ENCODE data around the gene PRR23C. TPM values are rescaled to one million over a fixed set of nuclear protein-coding genes. Genes with fewer than 3 reads are reported as not detected.
"Not testable (repeated sequence)": the region's sequence is repeated elsewhere in the genome, so short reads cannot be mapped to it uniquely, and the experiment has no call there.

PRR23C gene
- total and polyA plus RNA-seq, 8 donors = 0.06 to 0.07 (median 0.06) TPM; not detected in 3

GRCh38 chr3:139037478-139037877, 7.2 kb downstream of the PRR23C start:
- H3K9me3 ChIP-seq = no peaks in the 10 kb centered on the region
- no peak overlapping the region for H3K27ac ChIP-seq
- no peaks in the 10 kb centered on the region for H3K4me1 ChIP-seq
- no peaks in the 10 kb centered on the region for H3K27me3 ChIP-seq
- H3K4me3 ChIP-seq = no peak overlapping the region
- intact Hi-C loops (cut with DNase I) = no loop called here
- no peaks in the 10 kb centered on the region for H3K36me3 ChIP-seq
- ATAC-seq (no peak), DNase-seq (no peak)
- no peak for TF ChIP-seq CTCF (IDR thresholded peaks at IDR 0.05)

GRCh38 chr3:139032326-139033002, 12.2 kb downstream of the PRR23C start:
- Histone ChIP-seq H3K27ac (no peak overlapping the region), H3K36me3 (no peaks in the 10 kb centered on the region), H3K4me3 (no peak overlapping the region), H3K4me1 (no peaks in the 10 kb centered on the region), H3K9me3 (peaks cover 0 to 26% of the 10 kb centered on the region in 2 donors), H3K27me3 (no peaks in the 10 kb centered on the region)
- no peak for TF ChIP-seq CTCF (IDR thresholded peaks at IDR 0.05)
- DNase-seq (no peak), ATAC-seq (no peak)
- intact Hi-C loops (cut with DNase I) = no loop called here

- H3K27me3 ChIP-seq; H3K4me1 ChIP-seq; ATAC-seq; H3K27ac ChIP-seq; H3K36me3 ChIP-seq; DNase-seq; H3K4me3 ChIP-seq; intact Hi-C loops (cut with DNase I): not testable (repeated sequence)
- H3K9me3 ChIP-seq = peaks cover 0 to 26% of the 10 kb centered on the region in 2 donors
Observed at GRCh38 chr3:139030576-139030975, 14.1 kb downstream of the PRR23C start.

GRCh38 chr3:139024968-139025367, 19.7 kb downstream of the PRR23C start:
- intact Hi-C loops (cut with DNase I) = no loop called here
- Histone ChIP-seq H3K27ac (no peak overlapping the region), H3K27me3 (peaks cover 0 to 10% of the 10 kb centered on the region in 2 donors), H3K36me3 (no peaks in the 10 kb centered on the region), H3K9me3 (peaks cover 0 to 13% of the 10 kb centered on the region in 2 donors), H3K4me1 (no peaks in the 10 kb centered on the region), H3K4me3 (no peak overlapping the region)
- DNase-seq (no peak), ATAC-seq (no peak)
- TF ChIP-seq CTCF (IDR thresholded peaks at IDR 0.05) = no peak

GRCh38 chr3:139020868-139021234, 23.8 kb downstream of the PRR23C start, which contains the start of gene PRR23B:
PRR23B (minus strand) TSS chr3:139020926; CDS start chr3:139020661, 265 bp downstream.
- ATAC-seq = no peak
- Histone ChIP-seq H3K27ac (no peak within 1 kb of the TSS), H3K4me3 (no peak within 1 kb of the TSS), H3K36me3 (no peaks in the 10 kb centered on the region), H3K4me1 (no peaks in the 10 kb centered on the region), H3K27me3 (peaks cover 0 to 16% of the 10 kb centered on the region in 2 donors), H3K9me3 (peaks cover 0 to 17% of the 10 kb centered on the region in 2 donors)
- TF ChIP-seq CTCF (IDR thresholded peaks at IDR 0.05) = no peak
- DNase-seq = no peak
- intact Hi-C loops (cut with DNase I) = no loop called here
